HL-60 (cell line): Measurements from ENCODE around the gene STARD10.

Source experiments
- CTCF ChIP-seq: IDR thresholded peaks from one replicate; pipeline ENCODE4 v1.5.1; 2011; ENCODE audit warnings: low read length, control low read depth, inconsistent platforms; ENCODE audit not compliant: insufficient read depth
- POLR2AphosphoS5 ChIP-seq: IDR thresholded peaks from 2 replicates; pipeline ENCODE4 v1.6.1; 2012; ENCODE audit warnings: low read depth

- TF ChIP-seq POLR2AphosphoS5 (no peak), CTCF (no peak)
Measured at GRCh38 chr11:72816404-72816990, 22.6 kb upstream of the STARD10 start.
